Stimulated activated naive CD8-positive, alpha-beta T cell treated with anti-CD3 and anti-CD28 coated beads, Interleukin-15, Interleukin-2, amounts not matched to agents 100 U/mL and 50 U/mL, for 24 hours (primary cell): ENCODE data around the gene E2F1.

Experiments
- ATAC-seq: fragments of 150-1000 bp; cut with Tn5 transposase; one replicate; pipeline ENCODE4 v1.10.0; 2021
- DNase-seq: peaks from one replicate; pipeline ENCODE4 v3.0.0; 2021

The E2F1 gene

DNA sequence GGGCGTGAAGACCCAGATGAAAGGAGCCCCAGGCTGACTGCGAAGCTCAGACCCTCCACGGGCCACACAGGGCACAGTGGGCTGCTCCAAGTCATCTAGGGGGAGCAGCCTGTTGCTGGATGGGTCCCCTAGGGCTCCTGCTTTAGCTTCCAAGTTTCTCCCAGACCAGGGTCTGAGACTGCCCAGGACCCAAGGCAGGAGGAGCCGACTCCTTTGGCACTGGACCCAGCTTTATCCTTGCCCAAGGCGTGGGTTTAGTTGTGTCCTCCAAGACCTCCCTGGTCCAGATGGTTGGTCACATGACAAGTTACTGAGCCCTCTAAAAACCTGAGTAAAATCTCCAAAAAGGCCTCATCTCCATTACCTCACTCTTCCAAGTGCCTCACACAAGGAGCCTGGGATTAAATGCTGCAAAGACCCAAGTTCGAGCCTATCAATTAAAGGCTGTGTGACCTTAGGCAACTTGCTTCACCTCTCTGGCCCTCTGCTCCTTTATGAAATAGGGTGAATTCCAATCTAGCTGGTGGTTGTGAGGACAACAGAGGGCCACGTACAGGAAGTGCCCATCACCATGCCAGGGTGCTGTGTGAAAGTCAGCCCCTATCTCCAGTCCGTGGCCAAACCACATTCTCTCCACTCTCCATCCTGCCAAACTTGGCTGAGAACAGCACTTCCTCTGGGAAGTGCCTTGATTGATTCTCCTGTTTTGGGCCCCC lies 14.5 kb downstream of the E2F1 start:
- ATAC-seq (no peak), DNase-seq (no peak)

DNA sequence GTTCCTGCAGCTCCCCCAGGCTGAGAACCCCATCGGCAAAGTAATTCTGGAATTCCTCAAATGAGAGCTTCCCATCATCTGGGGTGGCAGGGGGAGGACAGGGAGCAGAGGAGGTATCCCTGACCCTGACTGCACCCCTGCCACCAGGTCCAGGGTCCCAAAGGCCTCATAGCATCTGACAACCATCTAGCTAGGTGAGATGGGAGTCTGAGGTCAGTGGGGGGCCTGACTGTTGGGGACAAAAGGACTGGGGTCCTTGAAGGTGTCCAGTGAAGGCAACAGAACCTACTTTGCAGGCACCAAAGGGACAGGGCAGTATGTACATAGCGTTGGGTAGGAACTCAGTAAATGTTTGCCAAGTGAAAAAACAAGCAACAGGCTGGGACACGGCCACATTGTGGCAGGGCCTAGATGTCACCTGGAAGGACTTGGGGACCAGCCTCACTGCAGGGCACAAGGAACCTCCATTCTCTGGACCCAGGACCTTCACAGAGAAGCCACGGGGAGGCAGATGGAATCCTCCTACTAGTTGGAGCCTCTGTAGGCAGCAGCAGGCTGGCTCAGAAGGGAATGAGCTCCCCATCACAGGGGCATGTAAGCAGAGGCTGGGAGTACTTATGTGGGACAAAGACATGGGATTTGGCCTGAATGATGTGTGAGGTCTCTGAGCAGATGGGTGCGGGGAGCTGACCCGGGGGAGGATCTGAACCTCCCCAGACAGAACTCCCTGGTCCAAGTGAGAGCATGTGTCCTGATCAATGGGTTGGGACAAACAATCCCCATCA lies 15.3 kb downstream of the E2F1 start:
- ATAC-seq (no peak), DNase-seq (no peak)

DNA sequence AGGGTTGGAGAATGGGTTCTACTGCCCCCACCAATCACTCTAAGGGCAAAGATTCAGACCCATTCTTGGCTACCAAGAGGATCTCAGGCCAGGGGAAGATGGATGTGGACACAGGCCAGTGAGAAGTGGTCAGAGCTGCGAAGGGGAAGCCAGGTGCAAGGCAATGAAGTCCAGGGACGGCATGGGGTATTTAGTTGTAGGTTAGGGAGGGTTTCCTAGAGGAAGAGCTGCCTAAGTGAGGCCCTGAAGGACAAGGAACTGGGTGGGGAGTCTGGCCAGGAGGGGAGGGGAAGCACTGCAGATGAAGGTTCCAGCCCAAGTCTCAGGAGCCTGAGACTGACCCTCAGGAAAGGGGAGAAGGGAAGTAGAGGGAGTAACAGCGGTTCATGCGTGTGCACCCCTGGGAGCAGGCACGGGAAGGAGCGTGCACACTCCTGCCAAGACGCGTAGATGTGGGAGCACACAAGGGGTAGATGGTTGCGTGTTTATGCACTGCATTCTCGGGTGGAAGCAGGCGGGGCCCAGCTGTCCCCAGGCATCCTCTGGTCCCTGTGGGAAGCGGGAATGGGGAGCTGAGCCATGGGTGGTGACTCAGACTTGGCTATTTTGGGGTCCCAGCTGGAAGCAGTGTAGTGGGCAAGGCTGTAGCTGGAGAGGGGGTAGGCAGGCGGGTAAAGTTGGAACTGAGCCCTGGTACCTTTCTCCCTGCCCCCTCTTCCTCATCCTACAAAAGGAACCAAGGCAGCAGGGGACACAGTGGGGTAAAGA lies 16.1 kb downstream of the E2F1 start:
- ATAC-seq = no peak
- DNase-seq = no peak

DNA sequence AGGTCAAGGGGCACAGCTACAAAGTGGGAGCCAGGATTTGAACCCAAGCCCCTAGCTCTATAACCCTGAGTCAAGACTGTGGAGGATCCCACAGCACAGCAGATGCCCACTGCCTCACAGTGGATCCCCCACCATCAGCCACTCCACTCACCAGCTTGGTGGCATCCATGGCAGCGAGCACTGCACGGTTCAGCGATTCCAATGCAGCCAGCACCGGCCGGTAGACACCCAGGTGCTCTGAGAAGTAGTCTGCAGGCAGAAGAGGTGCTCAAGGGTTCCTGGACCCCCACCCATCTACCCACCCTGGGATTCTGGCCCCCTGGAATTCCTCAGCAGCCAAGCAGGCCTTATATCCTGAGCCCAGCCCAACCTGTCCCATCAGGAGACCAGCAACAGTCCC lies 17.0 kb downstream of the E2F1 start:
- no peak for DNase-seq
- ATAC-seq = no peak

DNA sequence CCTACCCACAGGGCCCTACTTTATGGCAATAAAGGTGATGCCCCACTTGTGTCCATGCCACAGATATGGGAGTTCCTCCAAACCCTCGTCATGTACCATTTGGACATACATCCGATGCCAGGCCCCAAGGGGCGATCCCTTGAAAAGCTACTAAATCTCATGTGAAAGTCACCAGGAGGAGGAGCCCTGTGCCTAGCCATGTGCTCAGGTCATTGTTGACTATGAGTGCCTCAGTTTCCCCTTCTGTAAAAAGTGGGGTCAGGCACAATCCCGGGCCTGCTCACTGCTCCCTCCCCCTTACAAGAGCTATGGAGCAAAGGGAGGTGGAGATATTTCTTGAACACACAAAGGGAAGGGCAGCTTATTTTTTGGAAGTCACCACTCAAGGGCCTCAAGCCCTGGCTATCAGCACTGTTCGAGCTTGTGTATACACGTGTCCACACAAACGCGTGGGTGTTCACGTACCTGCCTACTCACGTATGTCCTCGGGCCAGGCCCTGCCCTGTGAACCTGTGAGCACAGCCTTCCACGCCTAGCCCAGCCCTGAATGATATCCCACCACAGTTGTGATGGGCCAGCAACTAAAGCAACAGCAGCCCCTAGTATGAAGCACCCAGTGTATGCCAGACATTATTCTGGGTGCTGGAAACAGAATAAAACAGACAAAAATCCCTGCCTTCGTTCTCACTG lies 17.6 kb downstream of the E2F1 start:
- no peak for ATAC-seq

DNA sequence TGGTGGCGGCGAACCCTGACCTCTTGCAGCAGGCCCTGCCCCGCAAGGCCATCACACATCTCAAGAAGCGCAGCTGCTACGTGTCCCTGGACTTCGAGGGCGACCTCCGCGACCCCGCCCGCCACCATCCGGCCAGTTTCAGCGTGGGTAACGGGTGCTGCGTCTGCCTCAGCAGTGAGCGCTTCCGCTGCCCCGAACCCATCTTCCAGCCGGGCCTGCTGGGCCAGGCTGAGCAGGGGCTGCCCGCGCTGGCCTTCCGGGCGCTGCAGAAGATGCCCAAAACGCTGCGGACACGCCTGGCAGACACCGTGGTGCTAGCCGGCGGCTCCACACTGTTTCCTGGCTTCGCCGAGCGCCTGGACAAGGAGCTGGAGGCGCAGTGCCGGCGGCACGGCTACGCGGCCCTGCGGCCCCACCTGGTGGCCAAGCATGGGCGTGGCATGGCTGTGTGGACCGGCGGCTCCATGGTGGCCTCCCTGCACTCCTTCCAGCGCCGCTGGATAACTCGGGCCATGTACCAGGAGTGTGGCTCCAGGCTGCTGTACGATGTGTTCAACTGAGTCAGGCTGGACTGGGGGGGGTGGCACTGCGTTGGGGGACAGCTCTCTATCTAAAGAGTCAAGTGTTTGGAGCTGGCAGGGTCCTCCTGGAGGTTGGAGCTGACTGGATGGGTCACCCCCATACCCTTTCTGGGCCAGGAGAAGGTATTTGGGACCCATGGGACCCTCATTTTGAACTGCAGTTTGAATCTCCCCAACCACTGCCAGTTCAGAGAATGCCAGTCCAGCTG lies 18.3 kb downstream of the E2F1 start:
- peak; percentile 63 for ATAC-seq
- DNase-seq = peak; percentile 85

More for the DNA sequence above, 17.6 kb downstream of the E2F1 start:
- no peak for DNase-seq

DNA sequence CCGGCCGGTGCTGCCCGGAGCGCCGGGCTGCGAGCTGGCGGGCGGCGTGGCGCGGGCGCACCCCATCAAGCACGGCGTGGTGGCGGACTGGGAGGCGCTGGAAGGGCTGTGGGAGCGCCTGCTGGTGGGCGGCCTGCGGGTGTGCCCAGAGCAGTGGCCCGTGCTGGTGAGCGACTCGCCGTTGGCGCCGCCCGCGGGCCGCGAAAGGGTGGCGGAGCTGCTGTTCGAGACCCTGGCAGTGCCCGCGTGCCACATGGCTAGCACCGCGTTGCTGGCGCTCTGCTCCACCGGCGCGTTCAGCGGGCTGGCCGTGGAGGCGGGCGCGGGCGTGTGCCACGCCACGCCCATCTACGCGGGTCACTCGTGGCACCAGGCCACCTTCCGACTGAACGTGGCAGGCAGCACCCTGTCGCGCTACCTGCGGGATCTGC lies 18.9 kb downstream of the E2F1 start:
- peak; percentile 63 for DNase-seq
- ATAC-seq = peak; percentile 20

DNA sequence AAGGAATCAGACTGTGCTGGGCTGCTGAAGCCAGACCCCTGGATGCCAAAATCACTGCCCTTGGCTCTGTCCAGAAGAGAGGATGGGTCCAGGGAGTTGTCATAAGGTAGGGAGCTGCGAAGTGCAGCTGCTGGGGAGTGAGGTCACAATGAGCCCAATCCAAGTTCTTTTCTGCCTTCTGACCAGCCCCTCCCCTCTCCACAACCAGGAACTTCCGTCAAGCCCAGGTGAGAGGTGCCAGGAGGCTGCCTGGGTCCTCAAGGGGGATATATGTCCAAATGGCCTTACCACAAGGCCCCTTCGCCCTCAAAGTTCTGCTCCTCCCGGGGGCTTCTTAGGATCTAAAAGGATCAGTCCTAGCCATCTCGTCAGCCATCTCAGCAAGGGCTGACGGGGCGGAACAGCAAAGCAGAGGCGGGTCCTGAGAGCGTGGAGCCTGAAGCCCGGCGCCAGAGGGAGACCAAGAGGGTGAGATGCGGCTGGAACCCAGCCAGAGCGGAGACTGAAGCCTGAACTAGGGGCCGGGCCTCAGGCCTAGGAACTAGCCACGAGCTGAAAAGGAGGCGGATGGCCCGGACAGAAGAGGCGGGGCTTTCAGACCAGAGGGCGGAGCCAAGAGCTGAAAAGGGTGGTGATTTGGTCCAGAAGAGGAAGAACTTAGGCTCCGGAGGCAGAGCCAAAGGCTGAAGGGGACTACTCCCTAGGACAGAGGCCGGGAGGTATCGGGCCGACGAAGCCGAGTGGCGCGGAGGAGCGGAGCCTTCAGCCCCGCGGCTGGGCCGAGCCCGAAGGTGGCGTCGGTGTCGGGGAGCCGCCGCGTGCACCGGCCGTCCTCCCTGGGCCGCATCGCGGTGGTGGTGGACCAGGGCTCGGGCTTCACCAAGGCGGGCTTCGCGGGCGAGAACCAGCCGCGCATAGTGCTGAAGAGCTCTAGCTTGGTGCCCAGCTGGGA lies 19.6 kb downstream of the E2F1 start, which contains the start of gene ACTL10:
Gene ACTL10 (plus strand): TSS at position 651 of the 952 bp plus-strand sequence. CDS start 555 bp downstream, outside the sequence.
- DNase-seq (peak; percentile 91), ATAC-seq (peak; percentile 70)

DNA sequence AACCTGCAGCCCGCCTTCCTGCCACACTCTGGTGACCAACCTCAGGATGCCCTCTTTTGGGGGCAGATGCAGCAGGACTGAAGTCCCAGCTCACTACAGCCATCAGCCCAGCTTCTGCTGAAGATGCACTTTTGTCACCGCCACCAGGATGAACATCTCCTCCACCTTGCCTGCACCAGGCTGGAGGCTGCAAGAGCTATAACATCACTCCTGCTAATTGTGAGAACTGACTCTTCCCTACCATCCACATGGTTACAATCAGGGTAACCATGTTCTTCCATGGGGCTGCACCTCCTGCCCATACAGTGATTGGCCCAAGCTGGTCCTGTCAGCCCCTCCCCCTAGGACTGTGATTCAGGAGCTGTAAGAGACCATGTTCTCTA lies 21.4 kb downstream of the E2F1 start:
- ATAC-seq (no peak), DNase-seq (peak; percentile 28)

DNA sequence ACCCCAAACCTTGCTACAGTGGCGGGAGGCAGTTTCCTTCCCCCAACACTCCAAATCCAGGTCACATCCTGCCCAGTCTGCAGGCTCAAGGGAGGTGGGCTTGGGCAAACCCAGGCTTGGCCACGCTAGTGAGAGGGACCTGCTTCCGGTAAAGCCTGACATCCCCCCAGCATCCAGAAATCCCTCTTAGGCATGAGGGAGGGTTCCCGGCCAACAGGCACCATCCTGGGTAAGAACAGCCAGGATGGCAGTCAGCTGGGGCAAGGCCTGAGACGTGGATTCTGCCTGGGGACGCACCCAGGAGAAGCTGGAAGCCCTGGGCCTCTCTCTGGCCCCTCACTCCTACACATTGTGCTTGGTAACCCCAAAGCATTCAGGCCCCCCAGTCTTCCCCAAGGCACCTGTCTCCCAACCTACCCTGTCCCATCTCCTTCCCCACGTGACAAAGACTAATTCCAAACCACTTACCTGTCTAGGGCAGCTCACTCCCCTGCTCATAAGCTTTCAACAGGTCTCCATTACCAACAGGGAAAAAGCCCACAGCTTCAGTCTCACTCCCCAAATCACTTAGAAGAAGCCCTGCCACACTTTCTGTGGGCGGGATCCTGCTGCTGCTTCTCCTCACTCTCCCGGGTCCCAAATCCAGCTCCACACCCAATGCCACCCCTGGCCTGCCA lies 22.0 kb downstream of the E2F1 start:
- DNase-seq = peak; percentile 5
- ATAC-seq = no peak

DNA sequence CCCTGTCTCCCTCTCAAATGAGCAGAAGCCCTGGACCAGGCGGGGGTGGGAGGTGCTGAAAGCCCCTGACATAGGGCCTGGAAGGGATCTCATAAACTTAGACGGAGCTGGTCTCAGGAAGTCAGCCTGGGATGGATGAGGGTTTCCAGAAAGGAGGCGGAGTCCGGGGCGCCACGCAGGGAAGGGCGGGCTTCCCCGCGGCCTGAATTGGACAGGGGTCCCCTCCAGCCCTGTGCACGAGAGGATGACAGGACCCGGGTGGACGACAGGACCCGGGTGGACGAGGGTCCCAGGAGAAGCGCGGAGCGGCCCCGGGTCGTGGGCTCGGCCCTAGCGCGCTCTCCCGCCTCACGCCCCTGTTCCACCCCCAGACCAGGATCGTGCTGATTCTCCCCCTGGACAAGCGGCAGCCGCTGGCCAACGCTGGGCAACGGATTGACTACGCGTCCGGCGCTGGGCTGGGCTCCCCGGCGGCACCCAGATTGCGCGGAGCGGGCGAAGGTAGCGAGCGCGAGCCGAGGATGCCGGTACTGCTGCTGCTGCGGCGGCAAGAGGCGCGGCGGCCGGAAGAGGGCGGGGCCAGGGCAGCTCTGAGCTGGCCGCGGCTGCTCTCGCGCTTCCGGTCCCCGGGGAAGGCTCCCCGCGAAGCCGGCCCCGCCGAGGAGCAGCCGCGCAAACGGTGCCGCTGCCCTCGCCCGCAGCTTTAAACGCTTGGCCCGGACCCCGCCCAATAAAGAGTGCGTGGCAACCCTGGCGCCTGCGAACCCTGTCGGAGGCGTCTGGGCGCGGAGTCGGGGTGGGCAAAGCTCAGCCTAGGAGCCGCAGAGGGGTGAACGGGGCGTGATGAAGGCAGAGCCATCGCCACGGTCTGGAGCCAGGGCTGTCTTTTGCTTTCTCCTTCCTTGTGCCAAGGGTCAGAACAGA lies 22.8 kb downstream of the E2F1 start:
- peak; percentile 90 for DNase-seq
- ATAC-seq = peak; percentile 63

DNA sequence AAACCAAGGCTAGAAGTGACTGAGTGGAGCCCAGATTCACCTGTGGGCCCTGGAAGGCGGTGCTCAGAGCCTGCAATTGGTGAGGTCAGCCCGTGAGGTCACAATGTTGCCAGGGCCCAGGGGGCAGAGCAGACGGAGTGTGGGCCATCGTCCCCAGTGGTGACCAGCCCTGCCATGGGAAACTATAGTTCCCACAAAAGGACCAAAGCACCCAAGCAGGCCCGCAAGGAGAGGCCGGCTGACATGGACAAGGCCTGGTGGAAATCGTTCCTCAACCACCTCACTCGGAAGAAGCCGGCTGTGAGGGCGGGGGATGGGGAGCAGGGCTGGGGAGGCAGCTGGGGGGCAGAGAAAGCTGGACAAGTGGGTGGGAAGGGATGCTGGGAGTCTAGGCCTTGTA lies 24.0 kb downstream of the E2F1 start, which contains the start of gene C20orf144:
Gene C20orf144 (plus strand): TSS at position 156 of the 400 bp plus-strand sequence. CDS start 19 bp downstream, at position 175.
- DNase-seq (no peak), ATAC-seq (no peak)

DNA sequence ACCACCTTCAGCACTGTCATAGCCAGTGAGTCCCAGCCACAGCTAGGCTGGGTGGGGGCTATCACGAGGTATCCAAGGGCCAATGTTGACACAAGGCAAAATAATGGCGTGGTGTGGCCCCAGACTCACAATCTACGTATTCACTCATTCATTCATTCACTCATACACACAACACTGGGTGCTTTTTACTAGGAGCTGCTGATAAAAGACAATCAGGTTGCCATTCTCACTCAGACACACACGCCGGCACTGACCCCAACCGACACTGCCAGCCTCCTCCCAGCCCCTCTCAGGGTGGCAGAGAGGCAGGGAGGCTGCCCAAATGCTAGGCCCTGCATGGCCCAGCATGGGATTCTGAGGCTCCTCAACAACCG lies 25.5 kb downstream of the E2F1 start:
- no peak for ATAC-seq
- no peak for DNase-seq

DNA sequence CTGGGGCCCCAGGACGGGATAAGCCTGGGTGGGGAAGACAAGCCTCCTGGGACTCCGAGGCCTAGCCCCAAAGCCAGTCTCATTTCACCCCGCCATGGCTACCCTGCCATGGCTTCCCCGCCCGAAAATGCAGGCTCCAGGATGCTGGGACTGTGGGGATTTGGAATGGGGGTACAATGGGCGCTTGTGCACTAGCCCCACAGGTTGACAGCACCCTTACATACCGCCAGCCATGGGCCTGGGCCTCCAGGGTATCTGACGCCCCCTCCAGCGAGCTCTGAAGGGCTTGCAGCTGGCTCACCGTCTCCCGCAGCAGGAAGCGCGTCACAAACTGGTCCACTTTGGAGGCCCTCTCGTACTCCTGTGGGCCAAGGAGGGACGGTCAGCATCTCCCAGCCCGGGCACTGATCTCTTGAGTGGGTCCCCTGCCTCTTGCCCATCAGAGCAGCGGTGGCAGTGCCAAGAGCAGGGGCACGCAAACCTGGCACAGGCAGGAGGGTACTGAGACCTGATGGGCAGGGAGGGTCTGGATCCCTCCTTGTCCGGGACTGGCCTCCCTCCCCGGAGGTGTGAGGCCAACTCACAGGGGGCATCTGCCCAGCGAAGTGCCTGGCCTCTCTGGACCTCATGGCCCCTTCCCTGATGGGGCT lies 26.0 kb downstream of the E2F1 start:
- no peak for DNase-seq
- no peak for ATAC-seq

DNA sequence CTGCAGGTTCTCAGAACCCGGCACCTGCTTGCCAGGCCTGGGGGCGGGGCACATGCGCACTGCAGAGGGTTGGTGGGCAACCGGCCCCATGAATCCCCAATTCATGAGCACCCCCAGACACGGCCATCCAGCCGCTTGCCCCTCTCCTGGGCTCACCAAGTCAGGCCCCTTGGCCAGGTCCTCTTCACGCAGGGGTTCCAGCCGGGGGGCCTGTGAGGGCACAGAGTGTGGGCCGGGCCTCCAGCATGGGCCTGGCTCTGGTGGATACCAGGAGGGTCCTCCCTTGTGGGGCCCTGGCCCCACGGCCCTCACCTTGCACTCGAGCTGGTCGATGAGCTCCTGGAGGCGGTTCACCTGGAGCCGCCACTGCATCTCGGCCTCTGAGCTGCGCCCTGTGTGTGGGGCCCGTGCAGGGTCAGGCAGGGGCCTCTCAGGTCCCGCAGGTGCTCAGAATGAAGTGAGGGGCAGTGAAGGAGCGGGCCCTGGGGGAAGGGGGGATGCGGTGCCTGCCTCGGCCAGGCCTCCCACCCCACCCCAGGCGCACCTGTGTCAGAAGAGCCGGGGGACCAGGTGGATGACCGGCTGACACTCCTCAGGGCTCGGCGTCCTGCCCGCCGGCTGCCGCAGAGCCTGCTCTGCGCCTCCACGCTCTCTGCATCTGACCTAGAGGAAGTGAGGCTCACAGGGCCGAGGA lies 26.7 kb downstream of the E2F1 start:
- no peak for DNase-seq
- no peak for ATAC-seq

DNA sequence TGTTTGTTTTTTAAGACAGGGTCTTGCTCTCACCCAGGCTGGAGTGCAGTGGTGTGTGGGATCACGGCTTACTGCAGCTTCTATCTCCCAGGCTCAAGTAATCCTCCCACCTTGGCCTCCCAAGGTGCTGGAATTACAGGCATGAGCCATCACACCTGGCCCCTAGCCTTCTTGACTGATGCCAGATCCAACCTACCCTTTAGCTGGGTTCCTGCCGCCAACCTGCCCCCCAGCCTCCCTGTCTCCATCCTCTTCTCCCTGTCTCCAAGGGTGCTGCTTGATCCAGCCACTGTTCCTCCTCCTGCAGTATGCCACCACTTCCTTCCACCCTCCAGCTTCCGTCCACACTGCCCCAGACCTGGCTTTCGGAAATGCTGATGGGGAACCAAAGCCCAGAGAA lies 27.3 kb downstream of the E2F1 start:
- ATAC-seq (no peak), DNase-seq (no peak)

DNA sequence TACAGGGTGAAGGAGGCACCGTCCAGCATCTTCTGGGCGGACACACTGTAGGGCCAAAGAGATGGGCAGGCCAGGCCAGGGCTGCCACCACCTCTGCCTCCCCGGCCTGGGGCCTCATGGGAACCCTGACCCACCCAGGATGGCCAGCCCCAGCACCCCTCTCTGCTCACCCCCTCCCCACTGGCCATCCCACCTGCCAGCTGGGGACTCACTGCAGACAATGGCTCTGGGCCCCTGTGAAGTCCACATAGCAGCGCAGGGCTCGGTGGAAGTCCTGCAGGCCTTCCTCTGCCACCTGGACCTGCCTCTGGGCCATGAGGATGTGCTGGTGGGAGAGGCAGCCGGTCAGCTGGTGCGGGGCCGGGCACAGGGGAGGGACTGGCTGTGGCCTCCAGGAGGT lies 27.7 kb downstream of the E2F1 start:
- ATAC-seq (no peak), DNase-seq (no peak)
